Stomach (tissue), 9 donors: ENCODE data around the gene TPST1. TPM values are rescaled to one million over a fixed set of nuclear protein-coding genes. Genes with fewer than 3 reads are reported as not detected.

Experiments
- DNase-seq, 2 donors: peaks; one replicate each; pipeline versions ENCODE4 v3.0.0 to v3.0.0-alpha.2; 2013 to 2019
- H3K27ac ChIP-seq, 5 donors: fragments of 200-600 bp in 4 of 5; sonication (generic) in 4 of 5; one replicate each; pipeline ENCODE4 v1.5.1; 2013 to 2019; ENCODE audit warnings: mild to moderate bottlenecking in 1 of 5, moderate library complexity in 1 of 5
- H3K27me3 ChIP-seq, 3 donors: fragments of 200-600 bp; sonication (generic); one replicate each; pipeline ENCODE4 v1.5.1; 2017 to 2019; ENCODE audit warnings: mixed run types in 1 of 3
- H3K36me3 ChIP-seq, 4 donors: fragments of 200-600 bp; sonication (generic); 1 replicate in 3 of 4; 2 replicates in 1 of 4; pipeline ENCODE4 v1.5.1; 2016 to 2019
- H3K4me1 ChIP-seq, 4 donors: fragments of 200-600 bp; sonication (generic); one replicate each; pipeline ENCODE4 v1.5.1; 2016 to 2019
- H3K4me3 ChIP-seq, 4 donors: fragments of 200-600 bp; sonication (generic) in 3 of 4; one replicate each; pipeline ENCODE4 v1.5.1; 2016 to 2019; ENCODE audit warnings: mild to moderate bottlenecking in 1 of 4
- H3K9me3 ChIP-seq, 4 donors: fragments of 200-600 bp; sonication (generic); one replicate each; pipeline ENCODE4 v1.5.1; 2016 to 2019
- CTCF ChIP-seq, 7 experiments: fragments of 450-650 bp in 4 of 7; fragments of 200-600 bp in 3 of 7; sonication (generic) in 3 of 7; IDR thresholded peaks; one replicate each; pipeline ENCODE4 v1.5.1; 2016 to 2019; ENCODE audit warnings: antibody characterized with exemption in 7 of 7, control low read depth in 2 of 7, mild to moderate bottlenecking in 1 of 7
- EP300 ChIP-seq: sonication (generic); formaldehyde crosslinking; IDR thresholded peaks from one replicate; pipeline ENCODE4 v1.6.1; 2017; ENCODE audit warnings: antibody characterized with exemption
- POLR2A ChIP-seq, 4 donors: fragments of 450-650 bp; IDR thresholded peaks; one replicate each; pipeline ENCODE4 v1.6.1; 2016; ENCODE audit warnings: antibody characterized with exemption in 4 of 4, control low read depth in 2 of 4, mild to moderate bottlenecking in 1 of 4, moderate library complexity in 1 of 4
- POLR2AphosphoS5 ChIP-seq, 3 donors: sonication (generic); formaldehyde crosslinking; IDR thresholded peaks; one replicate each; pipeline ENCODE4 v1.6.1; 2016; ENCODE audit warnings: antibody characterized with exemption in 3 of 3
- WGBS, 5 donors: extraction: QIAGEN DNeasy Blood & Tissue Kit in 3 of 5; methylation state at CpG; one replicate each; pipeline versions ENCODE4 v1.1.5 to v1.1.7; 2013 to 2018; 5-methylcytosine and 5-hydroxymethylcytosine counted together
- intact Hi-C: fragments of 100-400 bp; cut with DNase I; formaldehyde crosslinking; loops from one replicate; pipeline ENCODE4 v1.15.1; 2023; ENCODE audit warnings: low total_unique reads
- polyA plus RNA-seq, 3 donors: library from polyadenylated mRNA; stranded (reverse); fragments of 200-250 nt; gene quantifications; one replicate each; pipeline ENCODE4 v1.2.3, GENCODE V29; 2013
- total RNA-seq, 5 donors: library from RNA; depleted of rRNA; stranded (reverse); fragments of >200 nt; gene quantifications; one replicate each; pipeline versions ENCODE4 v1.1.0 to v1.2.3, GENCODE V29; 2014 to 2016
- donor health status: healthy with polysubstance abuse.
- donor health status: Bipolar disorder and iron deficiency.
- donor health status: healthy.

TPST1 gene
- total and polyA plus RNA-seq, 8 donors = 0.58 to 78.8 (median 8.7) TPM

DNA sequence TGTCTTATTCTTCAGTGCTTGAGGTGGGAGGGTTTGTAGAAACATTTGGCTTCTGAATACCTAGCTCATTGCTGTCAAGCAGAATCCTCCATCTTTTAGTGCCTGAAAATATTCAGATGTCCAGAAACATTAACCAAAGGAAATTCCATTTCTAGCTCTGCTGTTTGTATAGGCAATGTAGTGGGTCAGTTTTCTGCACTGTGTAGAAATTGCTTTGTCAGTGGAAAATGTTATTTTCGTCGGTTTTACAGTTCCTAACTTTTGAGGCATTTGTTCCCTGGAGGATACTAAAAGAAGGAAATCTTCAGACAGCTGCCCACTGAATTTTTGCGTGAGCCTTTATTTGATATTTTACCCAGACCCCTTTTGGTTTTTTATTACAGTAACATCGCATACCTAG is 143.4 kb downstream of the TPST1 start:
- peak in 1 of 2 donors; percentile 29 for DNase-seq
- WGBS, 5 donors = 49 to 74% (median 63%) methylated on average over 4 of the region's 4 CpGs
- Histone ChIP-seq H3K9me3 (no peaks in the 10 kb centered on the region), H3K27ac (peak overlapping the region in 1 of 5 donors; percentile 26), H3K36me3 (peaks cover 0 to 2% (median 0%) of the 10 kb centered on the region in 4 donors), H3K4me3 (no peak overlapping the region), H3K27me3 (no peaks in the 10 kb centered on the region), H3K4me1 (peaks cover 0 to 9% (median 6%) of the 10 kb centered on the region in 4 donors)
- intact Hi-C loops = no loop called here
- TF ChIP-seq CTCF (IDR thresholded peaks at IDR 0.05) = no peak
- no peak for TF ChIP-seq POLR2AphosphoS5 (IDR thresholded peaks at IDR 0.05)
- TF ChIP-seq EP300 = no peak
- TF ChIP-seq POLR2A (IDR thresholded peaks at IDR 0.05) = no peak

GRCh38 chr7:66348959-66349358 is 143.8 kb downstream of the TPST1 start:
- peaks cover 0 to 9% (median 6%) of the 10 kb centered on the region in 4 donors for H3K4me1 ChIP-seq
- TF ChIP-seq POLR2AphosphoS5 (IDR thresholded peaks at IDR 0.05) (no peak), POLR2A (IDR thresholded peaks at IDR 0.05) (no peak), CTCF (IDR thresholded peaks at IDR 0.05) (no peak), EP300 (no peak)
- intact Hi-C loops = no loop called here

GRCh38 chr7:66352071-66352470 is 146.9 kb downstream of the TPST1 start:
- Histone ChIP-seq H3K27me3 (no peaks in the 10 kb centered on the region), H3K4me3 (no peak overlapping the region), H3K9me3 (no peaks in the 10 kb centered on the region), H3K36me3 (peaks cover 0 to 15% (median 0%) of the 10 kb centered on the region in 4 donors), H3K4me1 (peaks cover 0 to 8% (median 4%) of the 10 kb centered on the region in 4 donors), H3K27ac (peak overlapping the region in 1 of 5 donors; percentile 9)
- TF ChIP-seq POLR2AphosphoS5 (IDR thresholded peaks at IDR 0.05) (no peak), POLR2A (IDR thresholded peaks at IDR 0.05) (no peak)
- peak in 1 of 2 donors; percentile 32 for DNase-seq
- intact Hi-C loops = no loop called here
- WGBS, 5 donors = 11 to 25% (median 16%) methylated on average over 4 of the region's 4 CpGs

More at GRCh38 chr7:66348959-66349358, 143.8 kb downstream of the TPST1 start:
- DNase-seq = no peak
- 78 to 85% (median 83%) methylated on average over 6 of the region's 6 CpGs for WGBS, 5 donors
- no peak overlapping the region for H3K4me3 ChIP-seq
- peaks cover 0 to 7% (median 0%) of the 10 kb centered on the region in 4 donors for H3K36me3 ChIP-seq
- H3K27ac ChIP-seq = peak overlapping the region in 1 of 5 donors; percentile 26
- no peaks in the 10 kb centered on the region for H3K9me3 ChIP-seq
- H3K27me3 ChIP-seq = no peaks in the 10 kb centered on the region

GRCh38 chr7:66353547-66353946 is 148.4 kb downstream of the TPST1 start:
- Histone ChIP-seq H3K4me3 (no peak overlapping the region), H3K27ac (no peak overlapping the region), H3K9me3 (no peaks in the 10 kb centered on the region), H3K27me3 (no peaks in the 10 kb centered on the region), H3K4me1 (peaks cover 0 to 8% (median 4%) of the 10 kb centered on the region in 4 donors), H3K36me3 (peaks cover 0 to 17% (median 0%) of the 10 kb centered on the region in 4 donors)
- DNase-seq = no peak
- no peak for TF ChIP-seq EP300
- intact Hi-C loops = no loop called here
- WGBS, 5 donors = 88 to 97% (median 93%) methylated on average over 5 of the region's 5 CpGs

DNA sequence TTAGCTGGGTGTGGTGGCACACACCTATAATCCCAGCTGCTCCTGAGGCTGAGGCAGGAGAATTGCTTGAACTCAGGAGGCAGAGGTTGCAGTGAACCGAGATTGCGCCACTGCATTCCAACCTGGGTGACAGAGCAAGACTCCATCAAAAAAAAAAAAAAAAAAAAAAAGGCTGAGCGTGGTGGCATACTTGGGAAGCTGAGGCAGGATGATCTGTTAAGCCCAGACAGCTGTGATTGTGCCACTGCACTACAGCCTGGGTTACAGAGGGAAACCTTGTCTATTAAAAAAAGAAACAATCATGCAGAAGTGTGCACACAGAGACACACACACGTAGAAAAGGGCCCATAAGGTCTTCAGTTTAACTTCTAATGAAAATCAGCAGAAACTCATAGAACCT is 150.6 kb downstream of the TPST1 start:
- Histone ChIP-seq H3K27ac (no peak overlapping the region), H3K4me1 (peaks cover 0 to 8% (median 3%) of the 10 kb centered on the region in 4 donors), H3K36me3 (peaks cover 0 to 29% (median 7%) of the 10 kb centered on the region in 4 donors), H3K27me3 (no peaks in the 10 kb centered on the region), H3K9me3 (no peaks in the 10 kb centered on the region), H3K4me3 (no peak overlapping the region)
- intact Hi-C loops = no loop called here
- 77 to 93% (median 90%) methylated on average over 4 of the region's 4 CpGs for WGBS, 5 donors
- TF ChIP-seq CTCF (IDR thresholded peaks at IDR 0.05) (no peak), POLR2AphosphoS5 (IDR thresholded peaks at IDR 0.05) (no peak), POLR2A (IDR thresholded peaks at IDR 0.05) (no peak), EP300 (no peak)
- DNase-seq = no peak
